Endothelial cell of umbilical vein (primary cell): ENCODE results near the gene SLC24A3. TPM values are rescaled to one million over a fixed set of nuclear protein-coding genes. Genes with fewer than 3 reads are reported as not detected.

Experiments used
- BruUV-seq: library from RNA; stranded (reverse); fragments of 400-500 nt; replicated peaks from 2 replicates; lab custom pipeline; 2021; lab: Mats Ljungman, UMichigan
- CTCF ChIA-PET: fragments of 300-600, 350-600 bp; sonication (Branson Sonifier 250); formaldehyde crosslinking; loops from one replicate; lab custom pipeline; 2021; ENCODE audit warnings: antibody characterized with exemption, inconsistent platforms; lab: Charles Lee
- POLR2A ChIA-PET: fragments of 300-600, 350-600 bp; sonication (Branson Sonifier 250); formaldehyde crosslinking; loops from one replicate; lab custom pipeline; 2021; ENCODE audit warnings: antibody characterized with exemption, inconsistent platforms; lab: Charles Lee
- DNase-seq: peaks from one replicate; pipeline ENCODE4 v3.0.0-alpha.2; 2011; ENCODE audit warnings: low read depth, low spot score
- FAIRE-seq: peaks from 2 replicates; lab custom pipeline; 2011; peaks lifted over from hg19 to GRCh38; lab: Jason Lieb, UNC
- H2AFZ ChIP-seq: 2 replicates; pipeline ENCODE4 v1.6.0; 2012; ENCODE audit warnings: low read depth, low read length, control low read depth, inconsistent platforms
- H3K27ac ChIP-seq: 2 replicates; pipeline ENCODE4 v1.5.1; 2011; ENCODE audit warnings: low read depth, mild to moderate bottlenecking, control low read depth, low read length, moderate library complexity; ENCODE audit not compliant: insufficient read depth
- H3K27me3 ChIP-seq, 2 experiments: 2 replicates each; pipeline versions ENCODE4 v1.6.0 to v1.6.1; 2011; ENCODE audit warnings: low read length in 2 of 2, mixed read lengths in 1 of 2; ENCODE audit not compliant: control insufficient read depth in 2 of 2, insufficient read depth in 2 of 2
- H3K36me3 ChIP-seq, 2 experiments: 2 replicates in 1 of 2; 3 replicates in 1 of 2; pipeline ENCODE4 v1.5.1; 2011; ENCODE audit warnings: low read length in 2 of 2, mild to moderate bottlenecking in 1 of 2, moderate library complexity in 1 of 2; ENCODE audit not compliant: control insufficient read depth in 2 of 2, insufficient read depth in 2 of 2; ENCODE audit errors: extremely low read depth in 1 of 2
- H3K4me1 ChIP-seq: 3 replicates; pipeline ENCODE4 v1.5.1; 2011; ENCODE audit warnings: mild to moderate bottlenecking, low read length; ENCODE audit not compliant: control insufficient read depth, insufficient read depth; ENCODE audit errors: extremely low read depth
- H3K4me2 ChIP-seq: 2 replicates; pipeline ENCODE4 v1.6.1; 2011; ENCODE audit warnings: low read length, control low read depth, mixed read lengths; ENCODE audit not compliant: insufficient read depth
- H3K4me3 ChIP-seq, 3 experiments: fragments of 200-600 bp in 1 of 3; sonication (generic), shearing (Covaris generic) in 1 of 3; replicated peaks in 1 of 3; 2 replicates each; pipeline ENCODE4 v1.5.1; 2011 to 2016; ENCODE audit warnings: control low read depth in 3 of 3, low read length in 3 of 3, mild to moderate bottlenecking in 2 of 3, inconsistent platforms in 1 of 3, low read depth in 1 of 3, moderate library complexity in 1 of 3; ENCODE audit not compliant: insufficient read depth in 1 of 3
- H3K79me2 ChIP-seq: 2 replicates; pipeline ENCODE4 v1.6.0; 2012; ENCODE audit warnings: low read length, inconsistent platforms; ENCODE audit not compliant: control insufficient read depth, insufficient read depth
- H3K9ac ChIP-seq: replicated peaks from 2 replicates; pipeline ENCODE3; 2011; ENCODE audit warnings: low read length, control low read depth; ENCODE audit not compliant: insufficient read depth; ENCODE audit errors: extremely low read depth
- H3K9me1 ChIP-seq: replicated peaks from 3 replicates; pipeline ENCODE4 v1.6.0; 2011; ENCODE audit warnings: mild to moderate bottlenecking, low read length; ENCODE audit not compliant: control insufficient read depth, insufficient read depth; ENCODE audit errors: extremely low read depth
- H3K9me3 ChIP-seq: replicated peaks from 2 replicates; pipeline ENCODE4 v1.5.1; 2012; ENCODE audit warnings: low read length, inconsistent platforms; ENCODE audit not compliant: control insufficient read depth, insufficient read depth
- H4K20me1 ChIP-seq: replicated peaks from 2 replicates; pipeline ENCODE3; 2011; ENCODE audit warnings: mild to moderate bottlenecking, low read length; ENCODE audit not compliant: control insufficient read depth, insufficient read depth; ENCODE audit errors: extremely low read depth
- CTCF ChIP-seq, 2 donors: IDR thresholded peaks; 1 replicate in 1 of 2; 2 replicates in 1 of 2; pipeline ENCODE4 v1.5.1; 2011; ENCODE audit warnings: low read length in 2 of 2, mild to moderate bottlenecking in 2 of 2, moderate library complexity in 2 of 2, control low read depth in 1 of 2, inconsistent platforms in 1 of 2, low read depth in 1 of 2; ENCODE audit not compliant: insufficient read depth in 1 of 2; ENCODE audit errors: extremely low read depth in 1 of 2
- EZH2 ChIP-seq: IDR thresholded peaks from 2 replicates; pipeline ENCODE4 v1.6.1; 2012; ENCODE audit warnings: borderline replicate concordance, low read depth, mild to moderate bottlenecking, moderate library complexity, low read length, inconsistent platforms; ENCODE audit not compliant: severe bottlenecking
- FOS ChIP-seq: IDR thresholded peaks from 2 replicates; pipeline ENCODE4 v1.6.1; 2011; ENCODE audit warnings: mild to moderate bottlenecking, low read length, moderate library complexity, borderline replicate concordance; ENCODE audit not compliant: insufficient read depth
- GATA2 ChIP-seq: IDR thresholded peaks from 2 replicates; pipeline ENCODE4 v1.7.0; 2011; ENCODE audit warnings: low read depth, mild to moderate bottlenecking, moderate library complexity, mixed read lengths, low read length; ENCODE audit not compliant: insufficient read length, insufficient read depth
- JUN ChIP-seq: IDR thresholded peaks from 2 replicates; pipeline ENCODE4 v1.6.1; 2011; ENCODE audit warnings: borderline replicate concordance, low read depth; ENCODE audit not compliant: insufficient read length, insufficient read depth
- MAX ChIP-seq: IDR thresholded peaks from 2 replicates; pipeline ENCODE4 v1.6.1; 2011; ENCODE audit not compliant: insufficient read depth, insufficient read length
- MYC ChIP-seq: IDR thresholded peaks from one replicate; pipeline ENCODE4 v1.6.1; 2011; ENCODE audit warnings: mild to moderate bottlenecking, low read depth, low read length
- POLR2A ChIP-seq: IDR thresholded peaks from 2 replicates; pipeline ENCODE4 v1.6.1; 2012; ENCODE audit warnings: low read depth, mild to moderate bottlenecking, control low read depth, low read length
- POLR2AphosphoS5 ChIP-seq: IDR thresholded peaks from 2 replicates; pipeline ENCODE4 v1.6.1; 2012; ENCODE audit warnings: low read depth, mild to moderate bottlenecking, control low read depth, low read length, moderate library complexity; ENCODE audit not compliant: insufficient read depth
- dilution Hi-C: fragments of 300-500 bp; cut with MboI; formaldehyde crosslinking; loops from one replicate; pipeline ENCODE4 v1.15.0; 2019; ENCODE audit warnings: low sequenced_read_pairs; ENCODE audit not compliant: extremely low pct_ligation_motif_present
- intact Hi-C: fragments of 100-400 bp; cut with micrococcal nuclease; formaldehyde crosslinking; loops from one replicate; pipeline ENCODE4 v1.10.0; 2022
- polyA plus RNA-seq, 4 experiments: library from polyadenylated mRNA; depleted of rRNA in 3 of 4; stranded (reverse) in 3 of 4; unstranded in 1 of 4; fragments of >200 nt; gene quantifications; 2 replicates each; pipeline versions ENCODE4 v1.2.1 to v1.2.3, GENCODE V29; 2011 to 2012; ENCODE audit warnings: missing spikeins in 1 of 4
- total RNA-seq: library from RNA; stranded (reverse); gene quantifications from 2 replicates; pipeline ENCODE4 v1.2.3, GENCODE V29; 2021

The SLC24A3 gene
- total and polyA plus RNA-seq, 2 donors (not counting 3 experiments of a cell fraction or from before 2014, with no cell fraction given), result not detected

- BruUV-seq, result no TSS peak
- no peaks in the 10 kb centered on the region for H3K36me3 ChIP-seq
- no peaks in the 10 kb centered on the region for H3K9me1 ChIP-seq
- H3K4me3 ChIP-seq, result no peak overlapping the region
- TF ChIP-seq CTCF (IDR thresholded peaks at IDR 0.05; ENCODE audit: extremely low read depth in 1 of 2, insufficient read depth in 1 of 2, low read depth in 1 of 2, low read length in 2 of 2) (no peak), POLR2AphosphoS5 (no peak), EZH2 (no peak), GATA2 (no peak), MYC (no peak), JUN (no peak), POLR2A (no peak), MAX (no peak), FOS (no peak)
- ChIA-PET POLR2A (no interaction called here), CTCF (interaction anchor here (1.1 to 1.3 kb wide), 2 partner anchors 12 to 15 kb away, joined by 3 read pairs; no protein-coding TSS in a partner anchor)
- H3K27ac ChIP-seq, result no peak overlapping the region
- no peaks in the 10 kb centered on the region for H3K4me1 ChIP-seq
- no peak overlapping the region for H3K4me2 ChIP-seq
- no peak for FAIRE-seq
- H3K79me2 ChIP-seq, result no peaks in the 10 kb centered on the region
- intact Hi-C loops, result no loop called here
- dilution Hi-C loops, result no loop called here
- no peak overlapping the region for H3K9ac ChIP-seq
- no peaks in the 10 kb centered on the region for H3K9me3 ChIP-seq
- no peaks in the 10 kb centered on the region for H4K20me1 ChIP-seq
- DNase-seq, result no peak
- peaks cover 9 to 19% of the 10 kb centered on the region in 2 experiments for H3K27me3 ChIP-seq
- H2AFZ ChIP-seq, result no peak overlapping the region
These were observed 497.3 kb downstream of the SLC24A3 start for GRCh38 chr20:19709635-19710335.
